AG04450 (cell line): ENCODE data around the gene PDZRN4. TPM values are rescaled to one million over a fixed set of nuclear protein-coding genes. Genes with fewer than 3 reads are reported as not detected.

Source experiments
- CTCF ChIA-PET: fragments of 300-600, 350-600 bp; formaldehyde crosslinking; extraction: SDS; loops from one replicate; lab custom pipeline; 2022; ENCODE audit warnings: antibody characterized with exemption, inconsistent platforms; lab: Charles Lee
- POLR2A ChIA-PET: fragments of 350-600 bp; formaldehyde crosslinking; extraction: SDS; loops from one replicate; lab custom pipeline; 2021; ENCODE audit warnings: antibody characterized with exemption, inconsistent platforms; lab: Yijun Ruan, JAX
- DNase-seq: peaks from one replicate; pipeline ENCODE4 v3.0.0-alpha.2; 2011; ENCODE audit warnings: low read depth, low spot score
- H3K27ac ChIP-seq: one replicate; pipeline ENCODE4 v1.5.1; 2012; ENCODE audit warnings: low read depth, low read length, control low read depth
- H3K27me3 ChIP-seq: one replicate; pipeline ENCODE4 v1.6.0; 2012; ENCODE audit warnings: low read length; ENCODE audit not compliant: control insufficient read depth, insufficient read depth
- H3K4me3 ChIP-seq: 2 replicates; pipeline ENCODE4 v1.5.1; 2011; ENCODE audit warnings: mild to moderate bottlenecking, low read depth, low read length, control low read depth
- H3K9me3 ChIP-seq: 2 replicates; pipeline ENCODE4 v1.5.1; 2012; ENCODE audit warnings: low read length; ENCODE audit not compliant: control insufficient read depth, insufficient read depth
- CTCF ChIP-seq: IDR thresholded peaks from 2 replicates; pipeline ENCODE4 v1.5.1; 2011; ENCODE audit warnings: low read depth, low read length, control low read depth, inconsistent platforms
- polyA plus RNA-seq: library from polyadenylated mRNA; depleted of rRNA; stranded (reverse); fragments of >200 nt; gene quantifications from 2 replicates; pipeline ENCODE4 v1.2.3, GENCODE V29; 2011

The PDZRN4 gene
- polyA plus RNA-seq, 1 experiment = not detected

GRCh38 chr12:41362931-41363330, 174.8 kb downstream of the PDZRN4 start:
- CTCF ChIA-PET = no interaction called here
- no peak for TF ChIP-seq CTCF
- DNase-seq = no peak
- no peaks in the 10 kb centered on the region for H3K9me3 ChIP-seq
- H3K27me3 ChIP-seq = no peaks in the 10 kb centered on the region
- no peak overlapping the region for H3K27ac ChIP-seq
- POLR2A ChIA-PET = no interaction called here
- H3K4me3 ChIP-seq = no peak overlapping the region

GRCh38 chr12:41364211-41364610, 176.1 kb downstream of the PDZRN4 start:
- CTCF ChIA-PET = interaction anchor here (0.6 kb wide), 1 partner anchor 17 kb away, joined by 3 read pairs; no protein-coding TSS in a partner anchor
- no peak for TF ChIP-seq CTCF
- no peak overlapping the region for H3K27ac ChIP-seq
- no peak overlapping the region for H3K4me3 ChIP-seq
- H3K9me3 ChIP-seq = no peaks in the 10 kb centered on the region
- DNase-seq = no peak
- POLR2A ChIA-PET = no interaction called here
- no peaks in the 10 kb centered on the region for H3K27me3 ChIP-seq

- ChIA-PET POLR2A (no interaction called here), CTCF (no interaction called here)
- H3K27me3 ChIP-seq = no peaks in the 10 kb centered on the region
- DNase-seq = no peak
- no peak overlapping the region for H3K4me3 ChIP-seq
- H3K9me3 ChIP-seq = no peaks in the 10 kb centered on the region
- H3K27ac ChIP-seq = no peak overlapping the region
- TF ChIP-seq CTCF = no peak
These were observed 177.6 kb downstream of the PDZRN4 start for GRCh38 chr12:41365653-41366171.

- CTCF ChIA-PET = interaction anchor here (0.7 kb wide), 1 partner anchor 657 kb away, joined by 3 read pairs; no protein-coding TSS in a partner anchor
- POLR2A ChIA-PET = no interaction called here
- TF ChIP-seq CTCF = peak; percentile 28; the same call in 1 of the 2 replicates
- no peaks in the 10 kb centered on the region for H3K9me3 ChIP-seq
- no peak for DNase-seq
- H3K27ac ChIP-seq = no peak overlapping the region
- no peaks in the 10 kb centered on the region for H3K27me3 ChIP-seq
- no peak overlapping the region for H3K4me3 ChIP-seq
These were observed 179.7 kb downstream of the PDZRN4 start for GRCh38 chr12:41367726-41368405.

- no peaks in the 10 kb centered on the region for H3K9me3 ChIP-seq
- no peak for TF ChIP-seq CTCF
- DNase-seq = no peak
- no peak overlapping the region for H3K27ac ChIP-seq
- H3K4me3 ChIP-seq = no peak overlapping the region
- no peaks in the 10 kb centered on the region for H3K27me3 ChIP-seq
- ChIA-PET CTCF (no interaction called here), POLR2A (no interaction called here)
These were observed 192.8 kb downstream of the PDZRN4 start for GRCh38 chr12:41380878-41381277.
